CD8-positive, alpha-beta memory T cell (primary cell): ENCODE results near the gene ACAP1. TPM values are rescaled to one million over a fixed set of nuclear protein-coding genes. Genes with fewer than 3 reads are reported as not detected.
"Not testable (repeated sequence)": the region's sequence is repeated elsewhere in the genome, so short reads cannot be mapped to it uniquely, and the experiment has no call there.

Source experiments
- CTCF ChIA-PET: fragments of 350-600 bp; sonication (Branson Sonifier 250); formaldehyde crosslinking; loops from one replicate; lab custom pipeline; 2021; ENCODE audit warnings: antibody characterized with exemption; lab: Charles Lee
- POLR2A ChIA-PET: fragments of 350-600 bp; sonication (Branson Sonifier 250); formaldehyde crosslinking; loops from one replicate; lab custom pipeline; 2021; ENCODE audit warnings: antibody characterized with exemption; lab: Charles Lee
- DNase-seq, 5 donors: peaks; one replicate each; pipeline versions ENCODE4 v3.0.0 to v3.0.0-alpha.2; 2020 to 2022; ENCODE audit warnings: mixed read lengths in 1 of 5
- H3K27ac ChIP-seq: one replicate; pipeline ENCODE4 v1.7.0; 2013; ENCODE audit warnings: low read depth, mild to moderate bottlenecking, low read length, moderate library complexity
- H3K27me3 ChIP-seq: 2 replicates; pipeline ENCODE4 v1.7.0; 2013; ENCODE audit warnings: low read length, mild to moderate bottlenecking; ENCODE audit not compliant: insufficient read depth, poor library complexity, severe bottlenecking
- H3K36me3 ChIP-seq: 2 replicates; pipeline ENCODE4 v1.7.0; 2013; ENCODE audit warnings: mild to moderate bottlenecking, low read length, moderate library complexity; ENCODE audit not compliant: insufficient read depth
- H3K4me1 ChIP-seq: 2 replicates; pipeline ENCODE4 v1.7.0; 2013; ENCODE audit warnings: mild to moderate bottlenecking, low read length, moderate library complexity; ENCODE audit not compliant: insufficient read depth
- H3K4me3 ChIP-seq: 2 replicates; pipeline ENCODE4 v1.7.0; 2013; ENCODE audit warnings: mild to moderate bottlenecking, low read length
- H3K9me3 ChIP-seq: 2 replicates; pipeline ENCODE4 v1.7.0; 2013; ENCODE audit warnings: mild to moderate bottlenecking, low read length
- H3K27ac Mint-ChIP-seq, 8 donors: one replicate each; pipeline ENCODE4 v1.8.0; 2020 to 2021; ENCODE audit warnings: mixed read lengths in 8 of 8, mild to moderate bottlenecking in 6 of 8, inconsistent platforms in 3 of 8, moderate library complexity in 3 of 8
- H3K27me3 Mint-ChIP-seq, 2 donors: one replicate each; pipeline ENCODE4 v1.8.0; 2020 to 2021; ENCODE audit warnings: mixed read lengths in 2 of 2, mild to moderate bottlenecking in 1 of 2, moderate library complexity in 1 of 2
- H3K36me3 Mint-ChIP-seq, 3 donors: one replicate each; pipeline ENCODE4 v1.8.0; 2020 to 2021; ENCODE audit warnings: mixed read lengths in 3 of 3, inconsistent platforms in 1 of 3, mild to moderate bottlenecking in 1 of 3
- H3K4me1 Mint-ChIP-seq, 3 donors: one replicate each; pipeline ENCODE4 v1.8.0; 2020 to 2021; ENCODE audit warnings: mixed read lengths in 3 of 3, inconsistent platforms in 1 of 3, mild to moderate bottlenecking in 1 of 3
- H3K4me3 Mint-ChIP-seq, 7 donors: one replicate each; pipeline ENCODE4 v1.8.0; 2020 to 2021; ENCODE audit warnings: mixed read lengths in 7 of 7, mild to moderate bottlenecking in 6 of 7, moderate library complexity in 4 of 7, inconsistent platforms in 2 of 7
- H3K9me3 Mint-ChIP-seq, 5 donors: one replicate each; pipeline ENCODE4 v1.8.0; 2020 to 2022; ENCODE audit warnings: mixed read lengths in 5 of 5, mild to moderate bottlenecking in 3 of 5, moderate library complexity in 2 of 5, inconsistent platforms in 1 of 5
- polyA plus RNA-seq: library from polyadenylated mRNA; unstranded; fragments of 300-500 nt; fragmentation: Illumina TruSeq; gene quantifications from one replicate; pipeline ENCODE4 v1.2.3, GENCODE V29; 2021
- total RNA-seq, 2 experiments: library from RNA; stranded (reverse); gene quantifications; one replicate each; pipeline ENCODE4 v1.2.3, GENCODE V29; 2021

The ACAP1 gene
- total and polyA plus RNA-seq, 3 experiments from 2014 or later, result 216 to 274 (median 225) TPM

GRCh38 chr17:7330638-7331015, 5.7 kb upstream of the ACAP1 start:
- peaks cover 52% of the 10 kb centered on the region for H3K4me1 ChIP-seq
- ChIA-PET CTCF (interaction anchor here (1.0 to 1.6 kb wide), 7 partner anchors 9 to 106 kb away, joined by 3 to 6 read pairs (median 5); no protein-coding TSS in a partner anchor), POLR2A (interaction anchor here (1.3 to 2.5 kb wide), 3 partner anchors 15 to 20 kb away, joined by 4 to 21 read pairs (median 11); partner anchors contain the start of genes GPS2 and KCTD11)
- no peaks in the 10 kb centered on the region for H3K27me3 ChIP-seq
- Mint-ChIP-seq H3K27ac (peak overlapping the region in 4 of 8 donors; percentile 14 to 99 (median 97)), H3K4me1 (peaks cover 41 to 65% (median 51%) of the 10 kb centered on the region in 3 donors), H3K9me3 (no peaks in the 10 kb centered on the region), H3K4me3 (peak overlapping the region; percentile 91 to 99 (median 97)), H3K27me3 (peaks cover 0 to 2% of the 10 kb centered on the region in 2 donors), H3K36me3 (peaks cover 0 to 22% (median 0%) of the 10 kb centered on the region in 3 donors)
- H3K27ac ChIP-seq, result peak overlapping the region; percentile 82
- H3K4me3 ChIP-seq, result peak overlapping the region; percentile 79
- H3K36me3 ChIP-seq, result no peaks in the 10 kb centered on the region
- no peak for DNase-seq
- H3K9me3 ChIP-seq, result no peaks in the 10 kb centered on the region

- peak overlapping the region in 7 of 8 donors; percentile 6 to 92 (median 65) for H3K27ac Mint-ChIP-seq
- peak overlapping the region; percentile 38 to 87 (median 60) for H3K4me3 Mint-ChIP-seq
- no peak for DNase-seq
- Histone ChIP-seq H3K27me3 (no peaks in the 10 kb centered on the region), H3K4me3 (peak overlapping the region; percentile 29), H3K9me3 (no peaks in the 10 kb centered on the region), H3K27ac (no peak overlapping the region), H3K36me3 (no peaks in the 10 kb centered on the region), H3K4me1 (peaks cover 60% of the 10 kb centered on the region)
- CTCF ChIA-PET, result no interaction called here
- H3K9me3 Mint-ChIP-seq, result no peaks in the 10 kb centered on the region
- peaks cover 49 to 76% (median 61%) of the 10 kb centered on the region in 3 donors for H3K4me1 Mint-ChIP-seq
- peaks cover 0 to 16% (median 0%) of the 10 kb centered on the region in 3 donors for H3K36me3 Mint-ChIP-seq
- peaks cover 0 to 2% of the 10 kb centered on the region in 2 donors for H3K27me3 Mint-ChIP-seq
- POLR2A ChIA-PET, result interaction anchor here (0.6 kb wide), 1 partner anchor 36 kb away, joined by 6 read pairs; no protein-coding TSS in a partner anchor
Observed at GRCh38 chr17:7332111-7332510, 4.2 kb upstream of the ACAP1 start.

GRCh38 chr17:7332600-7333069, 3.7 kb upstream of the ACAP1 start:
- peak in 4 of 5 donors; percentile 30 to 71 (median 54) for DNase-seq
- H3K27ac ChIP-seq, CTCF ChIA-PET, POLR2A ChIA-PET, H3K27me3 Mint-ChIP-seq, H3K9me3 ChIP-seq, H3K9me3 Mint-ChIP-seq, H3K36me3 ChIP-seq, H3K27me3 ChIP-seq: not testable (repeated sequence)
- peaks cover 0 to 20% (median 3%) of the 10 kb centered on the region in 3 donors for H3K36me3 Mint-ChIP-seq
- Histone ChIP-seq H3K4me1 (peaks cover 66% of the 10 kb centered on the region), H3K4me3 (peak overlapping the region; percentile 29)
- peaks cover 54 to 76% (median 67%) of the 10 kb centered on the region in 3 donors for H3K4me1 Mint-ChIP-seq
- peak overlapping the region; percentile 6 to 92 (median 81) for H3K27ac Mint-ChIP-seq
- H3K4me3 Mint-ChIP-seq, result peak overlapping the region; percentile 38 to 87 (median 60)

- Histone ChIP-seq H3K36me3 (peaks cover 6% of the 10 kb centered on the region), H3K9me3 (no peaks in the 10 kb centered on the region), H3K27ac (no peak overlapping the region), H3K27me3 (no peaks in the 10 kb centered on the region), H3K4me1 (peaks cover 76% of the 10 kb centered on the region), H3K4me3 (no peak overlapping the region)
- ChIA-PET POLR2A (interaction anchor here (0.5 to 0.8 kb wide), 2 partner anchors 11 to 140 kb away, joined by 3 to 4 read pairs; no protein-coding TSS in a partner anchor), CTCF (interaction anchor here (1.4 to 8.9 kb wide), 7 partner anchors 10 to 352 kb away, joined by 3 to 85 read pairs (median 7); partner anchors contain the start of genes NEURL4, TMEM95 and TP53)
- no peak for DNase-seq
- H3K27ac Mint-ChIP-seq, result peak overlapping the region; percentile 81 to 98 (median 96)
- H3K4me3 Mint-ChIP-seq, result peak overlapping the region; percentile 44 to 98 (median 92)
- H3K4me1 Mint-ChIP-seq, result peaks cover 47 to 70% (median 67%) of the 10 kb centered on the region in 3 donors
- H3K36me3 Mint-ChIP-seq, result peaks cover 0 to 26% (median 7%) of the 10 kb centered on the region in 3 donors
- no peaks in the 10 kb centered on the region for H3K27me3 Mint-ChIP-seq
- H3K9me3 Mint-ChIP-seq, result no peaks in the 10 kb centered on the region
Observed at GRCh38 chr17:7334938-7335538, 1.3 kb upstream of the ACAP1 start.

- CTCF ChIA-PET, result interaction anchor here (1.2 to 8.9 kb wide), 11 partner anchors 10 to 352 kb away, joined by 3 to 85 read pairs (median 7); partner anchors contain the start of genes NEURL4, TMEM102, TMEM95 and TP53
- H3K9me3 Mint-ChIP-seq, DNase-seq, H3K9me3 ChIP-seq, H3K27me3 Mint-ChIP-seq, H3K36me3 ChIP-seq, H3K27me3 ChIP-seq, H3K27ac ChIP-seq: not testable (repeated sequence)
- H3K36me3 Mint-ChIP-seq, result peaks cover 0 to 31% (median 7%) of the 10 kb centered on the region in 3 donors
- peak overlapping the region; percentile 99 for H3K4me3 ChIP-seq
- peak overlapping the region; percentile 88 to 98 (median 93) for H3K4me3 Mint-ChIP-seq
- peak overlapping the region; percentile 81 to 98 (median 97) for H3K27ac Mint-ChIP-seq
- H3K4me1 ChIP-seq, result peaks cover 73% of the 10 kb centered on the region
- POLR2A ChIA-PET, result interaction anchor here (0.5 to 2.2 kb wide), 20 partner anchors 9 to 351 kb away, joined by 3 to 24 read pairs (median 4); partner anchors contain the start of genes GABARAP, GPS2, MPDU1 and POLR2A
- H3K4me1 Mint-ChIP-seq, result peaks cover 46 to 68% (median 67%) of the 10 kb centered on the region in 3 donors
Observed at GRCh38 chr17:7335765-7336164, 564 bp upstream of the ACAP1 start.

GRCh38 chr17:7337600-7337999, 1.3 kb downstream of the ACAP1 start:
- POLR2A ChIA-PET, result interaction anchor here (1.2 to 2.2 kb wide), 9 partner anchors 8 to 223 kb away, joined by 4 to 24 read pairs (median 9); partner anchors contain the start of genes GPS2, SENP3 and TMEM256
- CTCF ChIA-PET, result interaction anchor here (1.0 to 8.9 kb wide), 9 partner anchors 10 to 99 kb away, joined by 3 to 85 read pairs (median 18); partner anchors contain the start of genes NEURL4, TMEM102, TMEM256 and TMEM95
- Mint-ChIP-seq H3K4me3 (peak overlapping the region; percentile 88 to 98 (median 93)), H3K36me3 (peaks cover 0 to 47% (median 7%) of the 10 kb centered on the region in 3 donors), H3K27ac (peak overlapping the region; percentile 21 to 98 (median 96)), H3K4me1 (peaks cover 43 to 62% (median 59%) of the 10 kb centered on the region in 3 donors)
- H3K27me3 Mint-ChIP-seq, H3K27ac ChIP-seq, H3K9me3 Mint-ChIP-seq, H3K27me3 ChIP-seq, H3K9me3 ChIP-seq, DNase-seq: not testable (repeated sequence)
- Histone ChIP-seq H3K4me3 (peak overlapping the region; percentile 99), H3K4me1 (peaks cover 60% of the 10 kb centered on the region), H3K36me3 (peaks cover 21% of the 10 kb centered on the region)

GRCh38 chr17:7340179-7340578, 3.9 kb downstream of the ACAP1 start:
- peaks cover 0 to 70% (median 13%) of the 10 kb centered on the region in 3 donors for H3K36me3 Mint-ChIP-seq

More at GRCh38 chr17:7340179-7340578, 3.9 kb downstream of the ACAP1 start:
- Histone ChIP-seq H3K27me3 (no peaks in the 10 kb centered on the region), H3K4me1 (peaks cover 40% of the 10 kb centered on the region), H3K27ac (no peak overlapping the region), H3K4me3 (no peak overlapping the region), H3K36me3 (peaks cover 42% of the 10 kb centered on the region), H3K9me3 (no peaks in the 10 kb centered on the region)
- ChIA-PET POLR2A (no interaction called here), CTCF (interaction anchor here (8.9 kb wide), 1 partner anchor 15 kb away, joined by 85 read pairs; the partner anchor contains the start of gene NEURL4)
- Mint-ChIP-seq H3K4me3 (peak overlapping the region in 3 of 7 donors; percentile 37 to 89 (median 68)), H3K27me3 (no peaks in the 10 kb centered on the region), H3K27ac (peak overlapping the region in 6 of 8 donors; percentile 32 to 72 (median 54)), H3K4me1 (peaks cover 36 to 50% (median 45%) of the 10 kb centered on the region in 3 donors), H3K9me3 (no peaks in the 10 kb centered on the region)
- no peak for DNase-seq
